Measurements from ENCODE around the gene ADRA2C. TPM values are rescaled to one million over a fixed set of nuclear protein-coding genes. Genes with fewer than 3 reads are reported as not detected.
"Not testable (repeated sequence)": the region's sequence is repeated elsewhere in the genome, so short reads cannot be mapped to it uniquely, and the experiment has no call there.

ADRA2C gene
- total RNA-seq, 1 donor from 2014 or later = 7.9 TPM

GRCh38 chr4:3814053-3814570, 47.9 kb downstream of the ADRA2C start:
- Mint-ChIP-seq H3K36me3 (no peaks in the 10 kb centered on the region), H3K4me3 (no peak overlapping the region), H3K27me3 (peaks cover 13% of the 10 kb centered on the region), H3K9me3 (no peaks in the 10 kb centered on the region), H3K4me1 (ENCODE audit: unreplicated experiment) (no peaks in the 10 kb centered on the region), H3K27ac (no peak overlapping the region)
- DNase-seq (ENCODE audit: extremely low spot score, unreplicated experiment) = no peak
- no peak for TF ChIP-seq CTCF (conservative IDR thresholded peaks at IDR 0.05)

- H3K27me3 Mint-ChIP-seq; H3K9me3 Mint-ChIP-seq; H3K27ac Mint-ChIP-seq; H3K36me3 Mint-ChIP-seq; H3K4me1 Mint-ChIP-seq (ENCODE audit: unreplicated experiment); DNase-seq (ENCODE audit: extremely low spot score, unreplicated experiment); H3K4me3 Mint-ChIP-seq: not testable (repeated sequence)
These were observed 48.7 kb downstream of the ADRA2C start for GRCh38 chr4:3814838-3815237.

GRCh38 chr4:3816256-3816825, 50.2 kb downstream of the ADRA2C start:
- H3K4me3 Mint-ChIP-seq = no peak overlapping the region
- no peaks in the 10 kb centered on the region for H3K9me3 Mint-ChIP-seq
- H3K36me3 Mint-ChIP-seq = no peaks in the 10 kb centered on the region

GRCh38 chr4:3816983-3817960, 51.1 kb downstream of the ADRA2C start:
- H3K36me3 Mint-ChIP-seq = no peaks in the 10 kb centered on the region
- H3K9me3 Mint-ChIP-seq = no peaks in the 10 kb centered on the region
- no peak overlapping the region for H3K4me3 Mint-ChIP-seq
- no peak for TF ChIP-seq CTCF (conservative IDR thresholded peaks at IDR 0.05)
- H3K27ac Mint-ChIP-seq = no peak overlapping the region
- no peaks in the 10 kb centered on the region for H3K4me1 Mint-ChIP-seq (ENCODE audit: unreplicated experiment)
- DNase-seq (ENCODE audit: extremely low spot score, unreplicated experiment) = no peak
- peaks cover 9% of the 10 kb centered on the region for H3K27me3 Mint-ChIP-seq

More at GRCh38 chr4:3816256-3816825, 50.2 kb downstream of the ADRA2C start:
- no peak for DNase-seq (ENCODE audit: extremely low spot score, unreplicated experiment)
- Mint-ChIP-seq H3K4me1 (ENCODE audit: unreplicated experiment) (no peaks in the 10 kb centered on the region), H3K27me3 (peaks cover 8% of the 10 kb centered on the region), H3K27ac (no peak overlapping the region)
- TF ChIP-seq CTCF (conservative IDR thresholded peaks at IDR 0.05) = no peak

Other genes starting within 250 kb of the ADRA2C start
- gene LRPAP1, start 234.0 kb upstream of the ADRA2C start, total RNA-seq (ENCODE audit: low replicate concordance) = 152 and 212 TPM in 2 replicates